ENCODE data around the gene TPRN.

- TF ChIP-seq CTCF (IDR thresholded peaks at IDR 0.05 in 8 of 11, conservative IDR thresholded peaks at IDR 0.05 in 3 of 11) (no peak), POLR2AphosphoS5 (IDR thresholded peaks at IDR 0.05) (no peak)
Observed at GRCh38 chr9:137198051-137198901, 2.3 kb downstream of the TPRN start.
